B cell (primary cell): ENCODE results near the gene B4GALNT3. TPM values are rescaled to one million over a fixed set of nuclear protein-coding genes. Genes with fewer than 3 reads are reported as not detected.

ENCODE experiments used
- ATAC-seq: fragments of 200-7000 bp; cut with Tn5 transposase; one replicate; pipeline ENCODE4 v1.10.0; 2021; ENCODE audit warnings: low read depth, mild to moderate bottlenecking, moderate number of reproducible peaks, moderate library complexity
- CTCF ChIA-PET: fragments of 350-600 bp; sonication (Branson Sonifier 250); formaldehyde crosslinking; loops from one replicate; lab custom pipeline; 2021; ENCODE audit warnings: antibody characterized with exemption, inconsistent platforms; lab: Charles Lee
- POLR2A ChIA-PET: fragments of 350-600 bp; sonication (Branson Sonifier 250); formaldehyde crosslinking; loops from one replicate; lab custom pipeline; 2021; ENCODE audit warnings: antibody characterized with exemption; lab: Charles Lee
- DNase-seq: peaks from one replicate; pipeline ENCODE4 v3.0.0; 2013
- H2AFZ ChIP-seq: 2 replicates; pipeline ENCODE4 v1.6.1; 2012; ENCODE audit warnings: mild to moderate bottlenecking, low read depth, low read length; ENCODE audit not compliant: insufficient read depth, poor library complexity, severe bottlenecking
- H3K27ac ChIP-seq, 2 donors: 1 replicate in 1 of 2; 2 replicates in 1 of 2; pipeline ENCODE4 v1.5.1; 2012 to 2013; ENCODE audit warnings: low read length in 2 of 2, mild to moderate bottlenecking in 2 of 2, moderate library complexity in 1 of 2
- H3K27me3 ChIP-seq, 4 experiments: fragments of 200-600 bp in 1 of 4; sonication (generic) in 1 of 4; replicated peaks in 1 of 4; 1 replicate in 2 of 4; 2 replicates in 2 of 4; pipeline versions ENCODE4 v1.6.1 to v1.7.0; 2013 to 2016; ENCODE audit warnings: low read length in 3 of 4, mild to moderate bottlenecking in 2 of 4, mixed read lengths in 1 of 4, moderate library complexity in 1 of 4; ENCODE audit not compliant: insufficient read depth in 4 of 4, control insufficient read depth in 3 of 4; ENCODE audit errors: control extremely low read depth in 1 of 4
- H3K36me3 ChIP-seq, 2 experiments: replicated peaks in 1 of 2; 1 replicate in 1 of 2; 2 replicates in 1 of 2; pipeline versions ENCODE4 v1.6.1 to v1.7.1; 2013; ENCODE audit warnings: low read length in 1 of 2; ENCODE audit not compliant: insufficient read depth in 2 of 2, control insufficient read depth in 1 of 2; ENCODE audit errors: control extremely low read depth in 1 of 2, extremely low read depth in 1 of 2
- H3K4me1 ChIP-seq, 2 donors: fragments of 200-600 bp in 1 of 2; sonication (generic) in 1 of 2; 1 replicate in 1 of 2; 2 replicates in 1 of 2; pipeline versions ENCODE4 v1.5.1 to v1.6.1; 2013 to 2017; ENCODE audit warnings: low read length in 2 of 2; ENCODE audit not compliant: control insufficient read depth in 2 of 2, insufficient read depth in 2 of 2
- H3K4me2 ChIP-seq: replicated peaks from 2 replicates; pipeline ENCODE3; 2012; ENCODE audit warnings: mild to moderate bottlenecking, low read depth, low read length; ENCODE audit not compliant: poor library complexity, severe bottlenecking
- H3K4me3 ChIP-seq, 5 experiments: fragments of 200-600 bp in 1 of 5; sonication (generic) in 1 of 5; 1 replicate in 3 of 5; 2 replicates in 2 of 5; pipeline versions ENCODE4 v1.5.1 to v1.7.0; 2011 to 2016; ENCODE audit warnings: low read length in 4 of 5, mild to moderate bottlenecking in 4 of 5, low read depth in 2 of 5, control low read depth in 1 of 5, moderate library complexity in 1 of 5; ENCODE audit not compliant: insufficient read depth in 1 of 5; ENCODE audit errors: control extremely low read depth in 1 of 5, extremely low read depth in 1 of 5
- H3K79me2 ChIP-seq: fragments of 200-600 bp; sonication (generic); one replicate; pipeline ENCODE4 v1.6.0; 2016; ENCODE audit warnings: low read length; ENCODE audit not compliant: control insufficient read depth, insufficient read depth
- H3K9ac ChIP-seq: fragments of 200-600 bp; sonication (generic); 2 replicates; pipeline ENCODE4 v1.6.1; 2017; ENCODE audit warnings: mild to moderate bottlenecking, low read length, moderate library complexity
- H3K9me3 ChIP-seq, 3 donors: one replicate each; pipeline versions ENCODE4 v1.6.1 to v1.7.1; 2013; ENCODE audit warnings: low read length in 2 of 3; ENCODE audit not compliant: control insufficient read depth in 2 of 3, insufficient read depth in 1 of 3; ENCODE audit errors: control extremely low read depth in 1 of 3
- H4K20me1 ChIP-seq: 2 replicates; pipeline ENCODE4 v1.6.0; 2012; ENCODE audit warnings: mild to moderate bottlenecking, low read length; ENCODE audit not compliant: insufficient read depth, control insufficient read depth, poor library complexity, severe bottlenecking
- H3K27ac Mint-ChIP-seq: one replicate; pipeline ENCODE4 v1.8.0; 2021; ENCODE audit warnings: mixed read lengths
- H3K27me3 Mint-ChIP-seq: one replicate; pipeline ENCODE4 v1.8.0; 2021; ENCODE audit warnings: mixed read lengths
- H3K4me1 Mint-ChIP-seq: one replicate; pipeline ENCODE4 v1.8.0; 2021; ENCODE audit warnings: mixed read lengths
- H3K4me3 Mint-ChIP-seq: one replicate; pipeline ENCODE4 v1.8.0; 2021; ENCODE audit warnings: mixed read lengths
- H3K9me3 Mint-ChIP-seq: one replicate; pipeline ENCODE4 v1.8.0; 2022; ENCODE audit warnings: mixed read lengths; ENCODE audit not compliant: insufficient read depth
- CTCF ChIP-seq: fragments of 200-600 bp; IDR thresholded peaks from one replicate; pipeline ENCODE4 v1.8.0; 2022; ENCODE audit warnings: antibody characterized with exemption, mild to moderate bottlenecking
- EZH2 ChIP-seq: IDR thresholded peaks from 2 replicates; pipeline ENCODE4 v1.6.1; 2012; ENCODE audit warnings: borderline replicate concordance, low read depth, mild to moderate bottlenecking, moderate library complexity, low read length; ENCODE audit not compliant: insufficient read depth, poor library complexity, severe bottlenecking
- WGBS: methylation state at CpG from one replicate; pipeline ENCODE4 v1.1.5; 2013; ENCODE audit warnings: missing lambda C conversion rate; ENCODE audit not compliant: insufficient coverage; 5-methylcytosine and 5-hydroxymethylcytosine counted together
- intact Hi-C: fragments of 100-400 bp; cut with micrococcal nuclease; formaldehyde crosslinking; loops from one replicate; pipeline ENCODE4 v1.10.0; 2022
- polyA plus RNA-seq: library from polyadenylated mRNA; depleted of rRNA; stranded (reverse); fragments of >200 nt; gene quantifications from 2 replicates; pipeline ENCODE4 v1.2.3, GENCODE V29; 2012
- total RNA-seq, 2 donors: library from RNA; stranded (reverse); fragments of 120-200 nt in 1 of 2; gene quantifications; 1 replicate in 1 of 2; 2 replicates in 1 of 2; pipeline versions ENCODE4 v1.2.3 to v1.2.4, GENCODE V29; 2013 to 2022

B4GALNT3 gene
- total and polyA plus RNA-seq, 2 donors (not counting 1 experiment from before 2014, with no cell fraction given): 0.25 TPM; not detected in 1

GRCh38 chr12:586318-587071, 126.8 kb downstream of the B4GALNT3 start:
- H3K36me3 ChIP-seq: no peaks in the 10 kb centered on the region
- TF ChIP-seq CTCF: no peak
- TF ChIP-seq EZH2: no peak
- H3K9ac ChIP-seq: no peak overlapping the region
- H3K4me2 ChIP-seq: no peak overlapping the region
- intact Hi-C loops: no loop called here
- no peak overlapping the region for H3K4me3 ChIP-seq
- Mint-ChIP-seq H3K4me1 (peaks cover 10% of the 10 kb centered on the region), H3K27ac (no peak overlapping the region), H3K27me3 (no peaks in the 10 kb centered on the region), H3K9me3 (no peaks in the 10 kb centered on the region), H3K4me3 (no peak overlapping the region)
- WGBS: 97% methylated on average over 14 of the region's 16 CpGs
- H3K27me3 ChIP-seq: peaks cover 0 to 3% (median 0%) of the 10 kb centered on the region in 4 experiments
- ChIA-PET CTCF (interaction anchor here (1.2 kb wide), 1 partner anchor 10 kb away, joined by 3 read pairs; no protein-coding TSS in a partner anchor), POLR2A (no interaction called here)
- ATAC-seq (no peak), DNase-seq (no peak)
- peaks cover 5% of the 10 kb centered on the region in 2 donors for H3K4me1 ChIP-seq
- no peaks in the 10 kb centered on the region for H3K9me3 ChIP-seq
- no peaks in the 10 kb centered on the region for H3K79me2 ChIP-seq
- H4K20me1 ChIP-seq: no peaks in the 10 kb centered on the region
- no peak overlapping the region for H3K27ac ChIP-seq
- no peak overlapping the region for H2AFZ ChIP-seq
